ENCODE measurements around the gene CDHR5. TPM values are rescaled to one million over a fixed set of nuclear protein-coding genes. Genes with fewer than 3 reads are reported as not detected.
A peak's percentile ranks its signal among the peaks of the same experiment; 100 is the strongest.

CDHR5 gene
- total RNA-seq, 1 donor from 2014 or later = not detected

GRCh38 chr11:612201-612960 is 12.4 kb downstream of the CDHR5 start:
- DNase-seq (ENCODE audit: low read depth) = peak; percentile 95

- DNase-seq (ENCODE audit: low read depth) = no peak
Measured at GRCh38 chr11:611001-611996, 13.5 kb downstream of the CDHR5 start.

GRCh38 chr11:610146-610801 is 14.5 kb downstream of the CDHR5 start:
- DNase-seq (ENCODE audit: low read depth) = no peak

- DNase-seq (ENCODE audit: low read depth) = no peak
Measured at GRCh38 chr11:609341-609811, 15.4 kb downstream of the CDHR5 start.

- no peak for DNase-seq (ENCODE audit: low read depth)
Measured at GRCh38 chr11:608791-609251, 15.9 kb downstream of the CDHR5 start.

- DNase-seq (ENCODE audit: low read depth) = no peak
Measured at GRCh38 chr11:607971-608659, 16.6 kb downstream of the CDHR5 start.

GRCh38 chr11:607020-607780 is 17.6 kb downstream of the CDHR5 start:
- no peak for DNase-seq (ENCODE audit: low read depth)

GRCh38 chr11:606245-606644 is 18.5 kb downstream of the CDHR5 start:
- DNase-seq (ENCODE audit: low read depth) = no peak

- no peak for DNase-seq (ENCODE audit: low read depth)
Measured at GRCh38 chr11:605286-606129, 19.2 kb downstream of the CDHR5 start.

- DNase-seq (ENCODE audit: low read depth) = no peak
Measured at GRCh38 chr11:603154-603553, 21.6 kb downstream of the CDHR5 start.

GRCh38 chr11:601573-602245 is 23.0 kb downstream of the CDHR5 start:
- no peak for DNase-seq (ENCODE audit: low read depth)

GRCh38 chr11:598005-598680 is 26.6 kb downstream of the CDHR5 start:
- no peak for DNase-seq (ENCODE audit: low read depth)

GRCh38 chr11:597166-597725 is 27.5 kb downstream of the CDHR5 start:
- no peak for DNase-seq (ENCODE audit: low read depth)

- DNase-seq (ENCODE audit: low read depth) = no peak
Measured at GRCh38 chr11:596374-596773, 28.4 kb downstream of the CDHR5 start.

GRCh38 chr11:595400-595799 is 29.4 kb downstream of the CDHR5 start:
- no peak for DNase-seq (ENCODE audit: low read depth)

- DNase-seq (ENCODE audit: low read depth) = no peak
Measured at GRCh38 chr11:593347-593746, 31.4 kb downstream of the CDHR5 start.

- DNase-seq (ENCODE audit: low read depth) = no peak
Measured at GRCh38 chr11:592918-593317, 31.8 kb downstream of the CDHR5 start.

GRCh38 chr11:592501-592900 is 32.3 kb downstream of the CDHR5 start:
- DNase-seq (ENCODE audit: low read depth) = no peak
